Caco-2 (cell line): ENCODE results near the gene TXNL4A. TPM values are rescaled to one million over a fixed set of nuclear protein-coding genes. Genes with fewer than 3 reads are reported as not detected.
A peak's percentile ranks its signal among the peaks of the same experiment; 100 is the strongest.

Experiments
- BruUV-seq: library from RNA; stranded (reverse); fragments of 400-500 nt; replicated peaks from 2 replicates; lab custom pipeline; 2021; lab: Mats Ljungman, UMichigan
- CTCF ChIA-PET: fragments of 300-600 bp; sonication (Branson Sonifier 250); formaldehyde crosslinking; loops from one replicate; lab custom pipeline; 2022; ENCODE audit warnings: antibody characterized with exemption; lab: Charles Lee
- POLR2A ChIA-PET: fragments of 300-600 bp; sonication (Branson Sonifier 250); formaldehyde crosslinking; loops from one replicate; lab custom pipeline; 2022; ENCODE audit warnings: antibody characterized with exemption; lab: Charles Lee
- DNase-seq, 2 experiments: peaks; one replicate each; pipeline versions ENCODE4 v3.0.0 to v3.0.0-alpha.2; 2020 to 2022
- H3K27me3 ChIP-seq: replicated peaks from 2 replicates; pipeline ENCODE4 v1.6.0; 2011; ENCODE audit warnings: low read length; ENCODE audit not compliant: control insufficient read depth, insufficient read depth
- H3K36me3 ChIP-seq: 2 replicates; pipeline ENCODE4 v1.5.1; 2011; ENCODE audit warnings: low read length; ENCODE audit not compliant: control insufficient read depth, insufficient read depth
- H3K4me1 ChIP-seq: fragments of 250-450 bp; sonication (Bioruptor Pico); 2 replicates; pipeline ENCODE4 v1.5.1; 2020; ENCODE audit warnings: mild to moderate bottlenecking
- H3K4me3 ChIP-seq: 2 replicates; pipeline ENCODE4 v1.5.1; 2011; ENCODE audit warnings: low read depth, mild to moderate bottlenecking, control low read depth, low read length
- H3K9me3 ChIP-seq: fragments of 250-450 bp; sonication (Bioruptor Pico); 2 replicates; pipeline ENCODE4 v1.5.1; 2020; ENCODE audit warnings: mild to moderate bottlenecking, moderate library complexity
- H3K27ac Mint-ChIP-seq: one replicate; pipeline ENCODE4 v1.8.0; 2022; ENCODE audit warnings: mixed read lengths; ENCODE audit not compliant: unreplicated experiment
- H3K27me3 Mint-ChIP-seq: one replicate; pipeline ENCODE4 v1.8.0; 2022; ENCODE audit warnings: mixed read lengths; ENCODE audit not compliant: insufficient read depth, unreplicated experiment
- H3K36me3 Mint-ChIP-seq: one replicate; pipeline ENCODE4 v1.8.0; 2022; ENCODE audit warnings: mild to moderate bottlenecking, mixed read lengths; ENCODE audit not compliant: insufficient read depth, unreplicated experiment
- H3K4me1 Mint-ChIP-seq: one replicate; pipeline ENCODE4 v1.8.0; 2022; ENCODE audit warnings: low read depth, mixed read lengths; ENCODE audit not compliant: unreplicated experiment
- H3K4me3 Mint-ChIP-seq: one replicate; pipeline ENCODE4 v1.8.0; 2022; ENCODE audit warnings: mild to moderate bottlenecking, moderate library complexity, mixed read lengths; ENCODE audit not compliant: unreplicated experiment
- H3K9me3 Mint-ChIP-seq: one replicate; pipeline ENCODE4 v1.8.0; 2022; ENCODE audit warnings: mixed read lengths; ENCODE audit not compliant: unreplicated experiment
- CTCF ChIP-seq, 2 experiments: fragments of 200-600 bp in 1 of 2; IDR thresholded peaks; 1 replicate in 1 of 2; 2 replicates in 1 of 2; pipeline versions ENCODE4 v1.5.1 to v1.8.0; 2011 to 2022; ENCODE audit warnings: antibody characterized with exemption in 1 of 2, control low read depth in 1 of 2, inconsistent platforms in 1 of 2, low read depth in 1 of 2, low read length in 1 of 2, mild to moderate bottlenecking in 1 of 2, moderate library complexity in 1 of 2; ENCODE audit not compliant: insufficient read depth in 1 of 2, severe bottlenecking in 1 of 2, unreplicated experiment in 1 of 2
- intact Hi-C: fragments of 100-400 bp; cut with micrococcal nuclease; formaldehyde crosslinking; loops from one replicate; pipeline ENCODE4 v1.10.0; 2022; ENCODE audit not compliant: unreplicated experiment
- total RNA-seq: library from RNA; stranded (reverse); gene quantifications from 2 replicates; pipeline ENCODE4 v1.2.3, GENCODE V29; 2022

TXNL4A gene
- total RNA-seq, 1 experiment from 2014 or later = 83.3 TPM

GRCh38 chr18:79989195-79989497 lies 783 bp upstream of the TXNL4A start:
- H3K9me3 ChIP-seq = no peaks in the 10 kb centered on the region
- intact Hi-C loops = no loop called here
- CTCF ChIA-PET = no interaction called here

DNA sequence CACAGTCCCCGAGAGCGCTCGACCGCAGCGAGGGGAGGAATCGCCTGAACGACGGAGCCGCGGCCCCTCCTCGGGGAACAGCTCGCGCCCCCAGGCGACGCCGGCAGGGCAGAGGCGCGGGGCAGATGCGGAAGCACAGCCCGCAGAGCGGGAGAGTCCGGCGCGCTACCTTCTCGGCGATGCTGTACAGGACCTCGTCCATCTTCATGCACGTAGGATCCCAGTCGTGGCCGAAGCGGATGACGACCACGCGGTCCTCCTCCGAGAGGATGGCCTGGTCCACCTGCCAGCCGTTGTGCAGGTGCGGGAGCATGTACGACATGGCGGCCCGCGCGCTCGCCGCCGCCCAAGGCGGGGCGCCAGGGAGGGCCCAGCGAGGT lies 302 bp downstream of the TXNL4A start:
- peak overlapping the region; percentile 35 for H3K27ac Mint-ChIP-seq
- H3K36me3 Mint-ChIP-seq = peaks cover 18% of the 10 kb centered on the region
- no peaks in the 10 kb centered on the region for H3K4me1 ChIP-seq
- DNase-seq = peak; percentile 53 to 65
- no TSS peak for BruUV-seq
- no peaks in the 10 kb centered on the region for H3K27me3 Mint-ChIP-seq
- peaks cover 6% of the 10 kb centered on the region for H3K4me1 Mint-ChIP-seq
- H3K9me3 ChIP-seq = no peaks in the 10 kb centered on the region
- CTCF ChIA-PET = no interaction called here
- no peaks in the 10 kb centered on the region for H3K9me3 Mint-ChIP-seq
- no peaks in the 10 kb centered on the region for H3K36me3 ChIP-seq
- peak in 1 of 2 experiments; percentile 14 for TF ChIP-seq CTCF (IDR thresholded peaks at IDR 0.05; ENCODE audit: insufficient read depth in 1 of 2, low read depth in 1 of 2, low read length in 1 of 2, severe bottlenecking in 1 of 2, unreplicated experiment in 1 of 2)
- H3K4me3 ChIP-seq = peak overlapping the region; percentile 89
- POLR2A ChIA-PET = no interaction called here
- peak overlapping the region; percentile 71 for H3K4me3 Mint-ChIP-seq
- H3K27me3 ChIP-seq = no peaks in the 10 kb centered on the region
- intact Hi-C loops = loop anchor here (1.0 kb wide), 1 partner anchor 23 kb away; no protein-coding TSS in a partner anchor

More at GRCh38 chr18:79989195-79989497, 783 bp upstream of the TXNL4A start:
- Histone ChIP-seq H3K4me3 (peak overlapping the region; percentile 89), H3K27me3 (no peaks in the 10 kb centered on the region), H3K4me1 (peaks cover 4% of the 10 kb centered on the region; the same call in 1 of the 2 replicates), H3K36me3 (no peaks in the 10 kb centered on the region)
- no peaks in the 10 kb centered on the region for H3K9me3 Mint-ChIP-seq
- peak overlapping the region; percentile 71 for H3K27ac Mint-ChIP-seq
- POLR2A ChIA-PET = interaction anchor here (0.6 to 0.8 kb wide), 3 partner anchors 31 to 52 kb away, joined by 3 to 5 read pairs (median 4); no protein-coding TSS in a partner anchor
- H3K4me1 Mint-ChIP-seq = peaks cover 12% of the 10 kb centered on the region
- TF ChIP-seq CTCF (IDR thresholded peaks at IDR 0.05; ENCODE audit: insufficient read depth in 1 of 2, low read depth in 1 of 2, low read length in 1 of 2, severe bottlenecking in 1 of 2, unreplicated experiment in 1 of 2) = no peak
- H3K36me3 Mint-ChIP-seq = peaks cover 18% of the 10 kb centered on the region
- no peaks in the 10 kb centered on the region for H3K27me3 Mint-ChIP-seq
- no peak for DNase-seq
- no TSS peak for BruUV-seq
- peak overlapping the region; percentile 71 for H3K4me3 Mint-ChIP-seq

DNA sequence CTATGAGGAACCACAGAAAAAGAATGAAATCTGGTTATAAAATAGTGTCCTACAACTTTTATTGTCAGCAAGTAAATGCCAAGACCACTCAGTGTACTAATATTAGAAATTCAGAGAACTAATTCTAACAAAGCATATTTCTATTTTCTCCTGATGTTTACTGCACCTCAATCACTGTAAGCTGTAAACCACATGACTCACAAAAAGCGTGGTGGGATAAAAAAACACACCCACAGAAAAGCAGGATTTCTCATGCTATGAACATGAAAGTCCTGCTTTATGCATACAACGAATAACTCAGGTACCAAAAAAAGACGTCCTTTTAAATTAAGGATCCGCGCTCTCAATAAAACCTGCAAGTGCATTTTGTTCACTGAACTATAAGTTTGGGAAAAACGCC lies 797 bp downstream of the TXNL4A start:
- Mint-ChIP-seq H3K27ac (peak overlapping the region; percentile 35), H3K27me3 (no peaks in the 10 kb centered on the region), H3K4me1 (peaks cover under 1% of the 10 kb centered on the region), H3K4me3 (peak overlapping the region; percentile 71), H3K9me3 (no peaks in the 10 kb centered on the region), H3K36me3 (peaks cover 19% of the 10 kb centered on the region)
- TSS peak; percentile 43 for BruUV-seq
- Histone ChIP-seq H3K4me3 (peak overlapping the region; percentile 89), H3K4me1 (no peaks in the 10 kb centered on the region), H3K27me3 (no peaks in the 10 kb centered on the region), H3K9me3 (no peaks in the 10 kb centered on the region), H3K36me3 (no peaks in the 10 kb centered on the region)
- ChIA-PET CTCF (no interaction called here), POLR2A (no interaction called here)
- no peak for DNase-seq
- intact Hi-C loops = no loop called here
- no peak for TF ChIP-seq CTCF (IDR thresholded peaks at IDR 0.05; ENCODE audit: insufficient read depth in 1 of 2, low read depth in 1 of 2, low read length in 1 of 2, severe bottlenecking in 1 of 2, unreplicated experiment in 1 of 2)
